HG02798 (cell line): ENCODE data around the gene TMEM163.

Experiments
- ATAC-seq: cut with Tn5 transposase; IDR thresholded peaks from one replicate; pipeline ENCODE4 v1.9.1; 2021; ENCODE audit warnings: mild to moderate bottlenecking; ENCODE audit not compliant: unreplicated experiment, poor library complexity

The TMEM163 gene

DNA sequence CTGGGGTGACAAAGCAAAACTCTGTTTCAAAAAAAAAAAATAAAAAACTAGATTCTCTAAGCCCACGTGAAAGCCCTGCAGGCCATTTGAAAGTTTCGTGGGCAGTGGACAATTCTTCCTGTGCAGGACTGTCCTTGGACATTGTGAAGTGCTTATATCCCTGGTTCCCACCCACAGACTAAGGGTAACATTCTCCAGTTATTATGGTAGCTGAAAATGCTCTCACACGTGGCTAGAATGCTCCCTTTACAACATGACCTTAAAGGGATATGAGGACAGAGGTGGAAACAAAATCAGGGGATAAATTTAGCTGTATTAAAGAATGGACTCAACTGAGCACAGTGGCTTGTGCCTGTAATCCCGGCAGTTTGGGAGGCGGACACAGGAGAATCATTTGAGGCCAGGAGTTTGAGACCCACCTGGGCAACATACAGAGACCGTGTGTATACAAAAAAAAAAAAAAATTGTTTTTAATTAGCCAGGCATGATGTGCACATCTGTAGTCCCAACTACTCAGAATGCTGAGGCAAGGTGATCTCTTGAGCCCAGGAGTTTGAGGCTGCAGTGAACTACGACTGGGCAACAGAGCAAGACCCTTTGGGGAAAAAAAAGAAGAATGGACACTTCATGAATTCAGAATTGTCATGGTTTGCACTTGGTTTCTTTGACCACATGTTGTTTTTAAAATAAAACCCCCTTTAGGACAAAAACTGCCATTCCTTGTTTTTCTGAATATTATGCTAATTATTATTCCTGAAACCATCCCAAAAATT, 297.1 kb downstream of the TMEM163 start:
- ATAC-seq, result no peak

DNA sequence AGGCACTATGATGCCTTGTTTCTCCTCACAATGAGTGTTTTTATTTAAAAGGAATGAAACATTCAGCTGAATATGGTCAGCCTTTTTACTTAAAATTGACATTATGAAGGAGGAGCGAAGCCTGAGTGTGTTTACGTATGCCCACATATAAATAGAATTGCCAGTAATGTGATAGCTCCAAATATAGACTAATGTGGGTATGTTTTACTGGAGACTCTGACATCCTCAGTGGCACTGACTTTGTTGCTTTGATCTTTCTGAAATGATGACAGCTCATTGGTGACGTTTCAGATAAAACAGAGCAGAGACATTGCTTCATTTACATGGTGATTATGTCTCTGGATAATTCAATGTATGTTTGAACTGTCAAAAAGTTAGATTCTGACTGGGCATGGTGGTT, 297.9 kb downstream of the TMEM163 start:
- no peak for ATAC-seq

DNA sequence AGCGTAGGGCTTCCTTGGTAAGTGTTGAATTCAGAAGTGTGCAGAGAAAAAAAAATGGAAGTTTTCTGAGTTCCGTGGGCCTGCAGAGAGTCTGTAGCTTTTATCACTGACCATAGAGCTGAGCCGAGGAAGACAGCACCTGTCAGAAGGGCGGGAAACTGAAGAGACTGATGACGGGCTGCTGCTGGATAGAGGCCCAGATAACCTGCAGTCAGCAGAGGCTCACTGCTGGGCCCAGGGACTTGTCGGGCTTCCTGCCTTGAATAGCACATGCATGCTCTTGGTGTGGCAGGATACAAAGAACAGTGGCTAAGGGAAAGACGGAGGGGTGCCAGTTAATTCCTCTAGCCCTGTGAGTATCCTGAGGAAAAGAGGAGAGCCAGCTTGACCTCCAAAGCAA, 298.5 kb downstream of the TMEM163 start:
- ATAC-seq, result no peak

DNA sequence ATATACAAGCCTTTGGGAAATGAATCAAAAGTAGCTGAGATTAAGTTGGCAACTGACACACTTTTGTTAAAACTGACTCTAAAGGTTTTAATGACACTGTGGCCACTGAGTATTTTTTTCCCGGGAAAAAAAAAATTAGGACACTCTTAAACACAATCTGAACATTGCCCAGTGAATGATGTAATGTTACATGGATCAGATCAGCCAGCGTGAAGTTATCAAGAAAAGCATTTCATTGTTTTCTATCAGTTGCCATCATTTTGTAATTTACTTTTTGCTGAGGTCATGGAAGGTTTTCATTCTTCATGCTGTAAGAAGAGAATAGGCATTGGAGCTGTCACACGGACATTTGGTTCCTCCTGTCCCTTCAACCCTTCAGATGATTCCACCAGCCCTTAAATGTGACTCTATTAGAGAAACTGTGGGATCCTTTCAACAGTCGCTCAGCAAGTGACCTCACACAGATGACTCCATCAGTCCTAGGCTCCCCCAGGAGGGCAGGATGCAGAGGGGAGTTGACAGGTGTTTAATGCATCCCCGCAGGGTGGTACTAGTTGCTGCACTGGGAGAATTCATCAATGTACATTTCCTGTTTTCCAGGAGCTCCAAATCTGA, 300.7 kb downstream of the TMEM163 start:
- no peak for ATAC-seq

DNA sequence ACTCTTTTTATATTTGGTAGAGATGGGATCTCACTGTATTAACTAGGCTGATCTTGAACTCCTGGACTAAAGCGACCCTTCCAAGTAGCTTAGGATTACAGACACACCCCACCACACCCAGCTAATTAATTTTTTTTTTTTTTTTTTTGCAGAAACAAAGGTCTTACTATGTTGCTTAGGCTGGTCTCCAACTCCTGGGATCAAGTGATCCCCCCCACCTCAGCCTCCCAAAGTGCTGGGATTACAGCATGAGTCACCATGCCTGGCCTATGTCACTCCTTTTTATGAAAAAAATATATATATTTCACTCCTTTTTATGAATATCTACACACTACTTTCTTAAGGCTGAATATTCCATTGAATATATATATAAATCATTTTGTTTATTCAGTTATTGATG, 302.2 kb downstream of the TMEM163 start:
- no peak for ATAC-seq

DNA sequence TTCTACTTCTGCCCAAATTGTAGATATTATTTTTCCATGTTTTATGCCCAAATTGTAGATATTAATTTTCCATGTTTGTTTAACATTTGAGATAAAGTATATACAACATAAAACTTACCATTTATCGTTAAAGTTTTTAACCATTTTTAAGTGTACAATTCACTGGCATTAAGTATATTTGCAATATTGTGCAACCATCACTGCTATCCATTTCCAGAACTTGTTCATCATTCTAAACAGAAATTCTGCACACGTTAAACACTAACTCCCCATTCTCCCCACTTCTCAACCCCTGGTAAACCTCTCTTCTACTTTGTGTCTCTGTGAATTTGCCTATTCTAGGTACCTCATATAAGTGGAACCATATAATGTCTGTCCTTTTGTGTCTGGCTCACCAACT, 302.8 kb downstream of the TMEM163 start:
- no peak for ATAC-seq

DNA sequence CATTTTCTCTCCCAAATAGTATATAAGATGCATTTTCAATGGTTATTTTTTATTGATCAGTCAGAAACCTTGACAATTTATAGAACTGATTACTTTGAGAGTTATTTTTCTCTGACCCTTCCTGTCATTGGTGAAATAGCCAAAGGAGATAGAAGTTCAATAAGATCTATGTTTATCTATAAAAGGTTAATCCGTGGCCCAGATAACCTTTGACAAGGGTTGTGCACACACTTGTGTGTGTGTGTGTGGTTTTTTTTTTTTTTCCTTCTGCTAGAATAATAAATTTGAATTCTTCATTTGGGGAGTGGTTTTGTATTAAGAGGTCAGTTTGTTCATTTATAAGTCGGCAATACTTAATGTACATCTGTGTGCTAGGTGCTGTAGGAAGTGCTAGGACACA, 304.9 kb downstream of the TMEM163 start:
- no peak for ATAC-seq

DNA sequence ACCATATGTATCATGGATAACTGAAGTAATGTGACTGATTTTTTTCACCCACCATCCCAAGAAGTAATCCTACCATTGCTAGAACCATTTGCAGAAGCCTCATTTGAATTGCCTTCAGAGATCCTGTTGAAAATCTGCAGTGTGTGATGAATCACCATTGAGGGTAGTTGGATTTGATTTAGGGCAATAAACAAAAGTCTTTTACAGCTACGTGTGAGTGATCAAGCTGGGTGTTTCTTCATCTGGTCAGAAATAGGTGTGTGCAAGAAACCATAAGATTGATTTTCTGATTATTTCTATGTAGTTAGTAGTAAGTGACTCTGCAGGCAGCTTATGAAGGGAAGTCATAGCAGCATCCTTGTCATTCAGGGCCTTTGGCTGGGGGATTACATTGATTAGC, 305.4 kb downstream of the TMEM163 start:
- ATAC-seq, result no peak

DNA sequence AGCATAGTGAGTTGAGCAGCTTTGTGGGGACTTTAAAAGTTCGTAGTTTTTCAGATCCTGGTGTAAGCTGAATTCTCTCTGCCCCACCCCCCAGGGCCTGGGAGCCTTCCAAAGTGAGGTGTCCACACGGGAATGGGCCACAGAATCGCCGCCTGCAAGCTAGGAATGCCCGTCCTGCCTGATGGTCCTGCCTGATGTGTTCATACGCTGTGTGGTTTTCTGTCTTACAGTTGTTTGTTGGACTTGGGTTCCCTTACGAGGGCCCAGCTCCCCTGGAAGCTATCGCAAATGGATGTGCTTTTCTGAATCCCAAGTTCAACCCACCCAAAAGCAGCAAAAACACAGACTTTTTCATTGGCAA, 306.2 kb downstream of the TMEM163 start:
- ATAC-seq, result no peak

DNA sequence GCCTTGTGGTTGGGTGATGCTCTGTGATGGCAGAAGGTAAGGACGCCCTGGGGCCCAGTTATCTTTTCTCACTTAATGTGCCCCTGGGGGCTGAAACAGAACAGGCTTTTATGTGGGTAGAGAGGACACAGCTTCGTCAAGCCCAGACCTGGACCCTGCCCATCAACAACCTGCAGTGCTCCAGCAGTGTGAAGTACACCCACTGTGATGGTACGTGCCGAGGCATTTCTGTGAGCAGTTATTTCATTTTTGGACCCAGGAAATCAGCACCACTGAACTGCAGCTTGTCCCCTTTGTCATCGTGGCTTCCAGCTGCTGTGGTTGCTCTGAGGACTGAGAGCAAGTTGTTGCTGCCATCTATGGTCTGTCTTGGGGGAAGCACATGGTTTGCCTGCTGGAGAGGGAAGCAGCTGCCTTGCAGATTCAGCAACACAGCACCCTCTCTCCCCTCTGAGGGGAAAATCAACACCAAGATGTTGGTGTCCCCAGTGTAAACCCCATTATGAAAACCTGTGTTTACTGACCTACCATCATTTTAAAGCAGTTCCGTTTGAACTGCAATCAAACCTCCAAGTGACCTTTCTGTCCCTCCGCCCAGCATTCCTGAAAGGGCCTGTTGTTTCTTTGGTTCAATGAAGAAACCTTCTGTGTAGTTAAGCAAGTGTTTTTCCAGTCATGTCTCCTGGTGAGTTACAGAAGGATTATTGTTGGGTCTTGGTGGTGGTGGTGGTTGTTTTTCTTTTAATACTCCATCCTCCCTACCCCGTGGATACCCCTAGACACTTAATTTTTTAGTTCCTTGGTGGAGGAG, 306.8 kb downstream of the TMEM163 start:
- ATAC-seq, result peak; percentile 99

DNA sequence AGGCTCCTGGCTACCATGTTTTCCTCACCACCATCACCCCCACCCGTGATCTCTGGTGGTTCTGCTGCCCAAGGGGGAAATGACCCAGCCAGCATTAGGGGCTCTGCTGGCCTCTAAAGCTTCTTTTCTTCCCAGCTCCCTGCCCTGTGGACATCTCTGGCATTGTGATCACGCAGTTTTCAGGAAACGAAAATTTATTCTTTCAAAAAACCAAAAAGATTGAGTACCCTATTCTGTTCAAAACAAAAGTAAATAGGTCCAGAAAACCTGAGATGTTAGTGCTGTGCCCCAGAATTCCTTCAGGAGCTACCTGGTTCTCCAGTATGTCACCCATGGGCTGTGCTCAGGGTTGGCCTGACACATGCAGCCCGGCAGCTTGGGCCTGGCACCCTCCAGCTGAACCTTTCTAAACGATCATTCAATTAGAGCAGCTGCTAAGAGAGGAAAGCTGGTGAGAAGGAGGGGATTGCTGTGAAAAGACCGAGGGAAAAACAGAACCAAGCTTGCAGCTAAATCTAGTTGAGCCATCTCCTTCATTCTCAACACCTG, 307.4 kb downstream of the TMEM163 start:
- no peak for ATAC-seq

DNA sequence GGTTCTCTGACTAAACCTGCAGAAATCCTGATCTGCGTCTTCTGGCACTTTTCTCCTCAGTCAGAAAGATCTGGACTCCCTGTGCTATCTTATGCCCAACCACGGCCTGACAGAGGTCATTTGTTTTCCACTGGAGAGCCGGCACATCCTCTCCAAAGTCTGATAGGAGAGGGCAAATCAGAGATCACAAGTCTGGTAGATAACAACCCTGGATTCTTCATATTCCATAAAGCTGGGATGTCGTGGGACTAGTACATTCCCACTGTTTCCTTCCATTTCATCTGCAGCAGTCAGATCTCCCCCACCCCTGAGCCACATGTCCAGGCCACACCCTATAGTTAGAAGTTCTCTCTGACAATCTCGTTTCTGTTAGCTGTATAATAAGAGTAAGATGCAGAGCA, 308.0 kb downstream of the TMEM163 start:
- ATAC-seq, result no peak

DNA sequence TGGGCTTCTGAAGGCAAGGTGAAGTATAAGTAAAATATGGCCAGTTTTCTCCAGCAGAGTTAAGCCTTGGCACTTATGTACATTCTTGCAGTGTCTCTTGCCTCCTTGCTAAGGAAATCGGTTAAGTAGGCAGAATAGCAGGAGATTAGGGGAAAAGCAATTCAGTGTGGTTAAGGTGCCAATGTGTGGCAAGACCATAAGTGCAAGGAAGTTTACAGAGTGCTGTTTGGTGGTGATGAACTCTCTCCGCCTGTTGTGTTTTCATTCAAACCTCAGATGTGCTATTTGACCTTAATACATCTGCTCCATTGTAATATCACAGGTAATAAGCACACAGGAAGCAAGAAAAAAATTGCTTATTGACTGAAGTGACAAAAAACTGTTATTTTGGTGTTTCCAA, 308.8 kb downstream of the TMEM163 start:
- ATAC-seq, result no peak

DNA sequence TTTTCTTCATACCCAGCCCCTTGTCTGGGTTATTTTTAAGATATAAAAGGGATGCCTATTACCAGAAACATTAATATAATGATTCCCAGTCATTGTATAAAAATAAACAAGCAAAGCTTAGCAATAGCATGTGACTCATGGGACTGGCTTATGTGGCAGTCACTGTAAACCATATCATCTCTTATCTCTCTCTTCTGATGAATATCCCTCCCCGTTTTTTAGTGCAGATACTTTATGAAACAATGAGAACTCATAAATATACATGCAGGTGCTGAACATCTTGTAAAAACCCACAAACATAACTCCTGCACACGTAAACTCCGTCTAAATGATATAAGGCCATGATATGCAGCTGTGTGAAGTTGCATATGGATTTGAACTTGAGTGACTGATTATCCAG, 310.0 kb downstream of the TMEM163 start:
- ATAC-seq, result no peak

DNA sequence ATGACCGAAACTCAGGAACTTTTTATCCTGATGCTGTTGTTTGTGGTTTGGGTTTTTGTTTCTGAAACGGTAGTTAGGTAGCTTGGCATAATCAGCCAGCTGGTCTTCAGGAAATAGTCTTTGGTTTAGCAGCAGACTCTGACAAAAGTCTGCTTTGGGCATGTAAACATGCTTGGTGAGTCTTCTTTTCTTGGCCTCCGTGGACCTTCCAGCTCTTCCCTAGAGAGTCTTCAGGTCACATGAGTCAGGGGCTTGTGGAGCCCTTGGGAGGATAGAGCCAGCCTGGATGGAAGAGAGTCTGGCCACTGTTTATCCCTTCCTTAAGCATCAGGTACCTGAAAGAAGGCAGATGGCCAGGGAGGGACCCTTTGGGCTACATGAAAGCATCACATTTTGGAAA, 310.4 kb downstream of the TMEM163 start:
- no peak for ATAC-seq

DNA sequence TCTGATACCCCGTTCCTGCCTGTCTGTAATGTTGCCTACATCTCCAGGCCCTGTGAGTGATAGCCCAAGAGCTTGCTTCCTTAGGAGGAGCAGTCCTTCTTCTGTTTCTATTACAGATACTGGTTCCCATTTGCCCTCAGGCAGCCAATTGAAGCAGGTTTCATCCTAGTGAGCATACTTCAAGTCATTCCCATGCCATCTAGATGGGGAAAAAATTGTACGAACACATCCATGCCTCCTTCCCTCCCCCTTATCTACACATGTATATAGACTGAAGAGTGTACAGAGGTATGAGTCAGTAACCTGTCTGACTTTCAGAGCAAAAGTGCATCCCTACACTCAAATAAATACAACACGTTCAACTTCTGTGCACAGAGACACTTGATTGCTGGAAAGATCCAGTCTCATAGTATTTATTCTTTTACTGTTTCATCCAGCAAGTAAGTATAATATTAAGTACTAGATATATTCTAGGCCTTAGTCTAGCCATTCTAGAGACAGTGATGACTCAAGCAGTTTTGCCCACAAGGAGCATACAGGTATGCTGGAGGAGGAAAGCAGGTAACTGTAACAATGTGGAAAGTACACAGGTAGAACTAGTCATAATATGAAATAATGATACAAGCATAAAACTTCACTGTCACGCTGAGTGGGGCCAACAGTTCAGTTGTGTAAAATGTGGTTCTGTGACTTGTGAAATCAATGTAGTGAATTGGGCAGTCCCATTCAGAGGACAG, 311.5 kb downstream of the TMEM163 start:
- no peak for ATAC-seq

DNA sequence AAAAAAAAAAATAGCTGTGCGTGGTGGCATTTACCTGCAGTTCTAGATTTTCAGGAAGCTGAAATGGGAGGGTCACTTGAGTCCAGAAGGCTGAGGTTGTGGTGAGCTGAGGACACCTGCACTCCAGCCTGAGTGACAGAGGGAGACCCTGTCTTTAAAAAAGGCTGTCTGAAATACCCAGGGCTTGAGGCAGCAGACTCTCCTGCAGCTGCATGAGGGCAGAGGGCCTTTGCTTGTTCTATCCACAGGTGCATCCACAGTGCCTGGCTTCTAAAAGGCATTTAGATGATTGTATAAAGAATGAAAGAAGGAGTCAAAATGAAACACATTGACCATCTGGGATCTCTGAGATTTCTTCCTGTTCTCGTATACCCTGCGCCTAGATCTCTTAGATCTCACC, 312.1 kb downstream of the TMEM163 start:
- no peak for ATAC-seq

DNA sequence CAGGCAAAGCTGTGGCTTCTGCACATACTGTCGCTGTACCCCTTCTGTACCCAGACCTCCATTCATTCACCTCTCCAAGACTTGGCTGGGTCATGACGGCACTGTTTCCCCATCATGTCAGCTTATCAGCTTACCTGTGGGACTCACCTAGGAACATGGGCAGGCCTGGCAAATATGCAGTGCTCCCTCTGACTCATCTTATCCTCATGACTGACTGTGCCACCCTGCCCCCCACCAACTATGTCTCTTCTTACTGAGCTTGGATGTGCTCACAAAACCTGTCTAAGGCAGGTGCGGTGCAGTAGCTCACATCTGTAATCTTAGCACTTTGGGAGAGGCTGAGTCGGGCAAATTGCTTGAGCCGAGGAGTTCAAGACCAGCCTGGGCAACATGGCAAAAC, 312.5 kb downstream of the TMEM163 start:
- ATAC-seq, result no peak
